Keratinocyte (primary cell): ENCODE data around the gene KIAA1143. TPM values are rescaled to one million over a fixed set of nuclear protein-coding genes. Genes with fewer than 3 reads are reported as not detected.
A peak's percentile ranks its signal among the peaks of the same experiment; 100 is the strongest.

Experiments used
- DNase-seq: peaks from one replicate; pipeline ENCODE4 v3.0.0-alpha.2; 2011; ENCODE audit warnings: low read depth, missing footprints, low spot score
- FAIRE-seq: peaks from 2 replicates; lab custom pipeline; 2011; peaks lifted over from hg19 to GRCh38; lab: Jason Lieb, UNC
- H2AFZ ChIP-seq: 2 replicates; pipeline ENCODE4 v1.6.0; 2012; ENCODE audit warnings: low read length, control low read depth, inconsistent platforms; ENCODE audit not compliant: control insufficient read depth
- H3K27ac ChIP-seq: 2 replicates; pipeline ENCODE4 v1.5.1; 2011; ENCODE audit warnings: low read length; ENCODE audit not compliant: control insufficient read depth, insufficient read depth
- H3K27me3 ChIP-seq: 3 replicates; pipeline ENCODE4 v1.6.0; 2011; ENCODE audit warnings: low read length; ENCODE audit not compliant: control insufficient read depth, insufficient read depth; ENCODE audit errors: extremely low read depth
- H3K36me3 ChIP-seq, 2 experiments: 2 replicates in 1 of 2; 3 replicates in 1 of 2; pipeline ENCODE4 v1.5.1; 2011; ENCODE audit warnings: low read length in 2 of 2, mild to moderate bottlenecking in 1 of 2; ENCODE audit not compliant: control insufficient read depth in 2 of 2, insufficient read depth in 2 of 2; ENCODE audit errors: extremely low read depth in 1 of 2
- H3K4me1 ChIP-seq: 3 replicates; pipeline ENCODE4 v1.5.1; 2011; ENCODE audit warnings: low read length; ENCODE audit not compliant: control insufficient read depth, insufficient read depth; ENCODE audit errors: extremely low read depth
- H3K4me2 ChIP-seq: 3 replicates; pipeline ENCODE4 v1.6.0; 2011; ENCODE audit warnings: low read depth, low read length; ENCODE audit not compliant: control insufficient read depth, insufficient read depth; ENCODE audit errors: extremely low read depth
- H3K4me3 ChIP-seq, 3 experiments: fragments of 200-600 bp in 1 of 3; sonication (generic) in 1 of 3; 2 replicates in 2 of 3; 3 replicates in 1 of 3; pipeline ENCODE4 v1.5.1; 2011 to 2016; ENCODE audit warnings: low read length in 3 of 3, mild to moderate bottlenecking in 3 of 3, control low read depth in 2 of 3, inconsistent platforms in 1 of 3, low read depth in 1 of 3, mixed read lengths in 1 of 3, mixed run types in 1 of 3, moderate library complexity in 1 of 3; ENCODE audit not compliant: control insufficient read depth in 2 of 3, insufficient read depth in 2 of 3; ENCODE audit errors: extremely low read depth in 1 of 3
- H3K79me2 ChIP-seq: 2 replicates; pipeline ENCODE4 v1.6.0; 2012; ENCODE audit warnings: low read length; ENCODE audit not compliant: control insufficient read depth, insufficient read depth
- H3K9ac ChIP-seq: 3 replicates; pipeline ENCODE4 v1.6.0; 2011; ENCODE audit warnings: low read length; ENCODE audit not compliant: control insufficient read depth, insufficient read depth; ENCODE audit errors: extremely low read depth
- H3K9me1 ChIP-seq: 3 replicates; pipeline ENCODE4 v1.6.0; 2011; ENCODE audit warnings: low read length; ENCODE audit not compliant: control insufficient read depth, insufficient read depth; ENCODE audit errors: extremely low read depth
- H3K9me3 ChIP-seq: 2 replicates; pipeline ENCODE4 v1.5.1; 2012; ENCODE audit warnings: low read depth, low read length; ENCODE audit not compliant: control insufficient read depth
- H4K20me1 ChIP-seq: 3 replicates; pipeline ENCODE4 v1.6.0; 2011; ENCODE audit warnings: low read length; ENCODE audit not compliant: control insufficient read depth, insufficient read depth; ENCODE audit errors: extremely low read depth
- EZH2 ChIP-seq: IDR thresholded peaks from one replicate; pipeline ENCODE4 v1.6.1; 2012; ENCODE audit warnings: inconsistent platforms, mild to moderate bottlenecking, low read length, moderate library complexity
- dilution Hi-C: fragments of 300-500 bp; cut with MboI; formaldehyde crosslinking; loops from one replicate; pipeline ENCODE4 v1.7.0; 2020; ENCODE audit warnings: low sequenced_read_pairs; ENCODE audit not compliant: extremely low pct_ligation_motif_present
- polyA plus RNA-seq, 5 experiments: library from polyadenylated mRNA; depleted of rRNA in 3 of 5; stranded (reverse) in 3 of 5; stranded (forward) in 1 of 5; unstranded in 1 of 5; fragments of >200 nt; gene quantifications; 1 replicate in 1 of 5; 2 replicates in 3 of 5; 3 replicates in 1 of 5; pipeline versions ENCODE4 v1.2.1 to v1.2.3, GENCODE V29; 2011 to 2012; ENCODE audit warnings: missing spikeins in 2 of 5, low read depth in 1 of 5, low replicate concordance in 1 of 5
- TF ChIP-seq, protein P1 (sequence below), 3 experiments: IDR thresholded peaks in 1 of 3; conservative IDR thresholded peaks in 1 of 3; optimal IDR thresholded peaks in 1 of 3; 2 replicates in 2 of 3; 3 replicates in 1 of 3; pipeline versions ENCODE3 to v1.5.1; 2011; ENCODE audit warnings: low read length in 3 of 3, mild to moderate bottlenecking in 3 of 3, moderate library complexity in 2 of 3, control low read depth in 1 of 3, inconsistent platforms in 1 of 3; ENCODE audit not compliant: insufficient read depth in 2 of 3; ENCODE audit errors: extremely low read depth in 1 of 3

The KIAA1143 gene
- polyA plus RNA-seq, 1 donor (not counting 4 experiments of a cell fraction or from before 2014, with no cell fraction given) = 12.7 TPM

DNA sequence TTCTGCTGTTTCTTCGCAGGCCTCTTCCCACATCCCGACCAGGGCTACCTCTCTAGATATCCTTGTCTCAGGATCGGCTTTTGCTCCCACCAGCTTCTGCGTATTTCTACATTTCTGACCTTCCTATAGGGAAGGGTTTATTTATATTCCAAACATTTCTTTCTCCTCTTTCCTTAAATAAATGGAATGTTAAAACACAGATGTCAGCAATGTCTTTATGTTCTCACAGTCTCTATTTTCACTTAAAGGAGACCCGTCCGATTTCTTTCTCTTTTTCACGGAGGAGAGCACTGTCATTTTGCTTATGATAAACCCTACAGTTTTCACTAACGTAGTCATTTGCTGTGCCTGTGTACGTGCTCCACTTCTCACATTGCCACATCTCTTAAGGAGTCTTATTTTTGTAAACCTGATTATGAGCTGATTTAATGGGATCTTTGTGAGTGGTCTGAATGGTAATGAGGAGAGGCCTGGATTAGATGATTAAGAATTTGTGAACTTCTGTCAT is 805 bp upstream of the KIAA1143 start:
- dilution Hi-C loops = no loop called here
- Histone ChIP-seq H3K9ac (peak overlapping the region; percentile 85), H3K36me3 (peaks cover 0 to 6% of the 10 kb centered on the region in 2 experiments), H3K4me1 (peaks cover 9% of the 10 kb centered on the region), H4K20me1 (no peaks in the 10 kb centered on the region), H2AFZ (peak overlapping the region; percentile 100), H3K79me2 (peaks cover 50% of the 10 kb centered on the region), H3K27ac (peak overlapping the region; percentile 79), H3K4me2 (peak overlapping the region; percentile 99), H3K27me3 (no peaks in the 10 kb centered on the region), H3K4me3 (peak overlapping the region; percentile 63 to 98 (median 93)), H3K9me1 (no peaks in the 10 kb centered on the region), H3K9me3 (no peaks in the 10 kb centered on the region)
- TF ChIP-seq, protein P1, sequence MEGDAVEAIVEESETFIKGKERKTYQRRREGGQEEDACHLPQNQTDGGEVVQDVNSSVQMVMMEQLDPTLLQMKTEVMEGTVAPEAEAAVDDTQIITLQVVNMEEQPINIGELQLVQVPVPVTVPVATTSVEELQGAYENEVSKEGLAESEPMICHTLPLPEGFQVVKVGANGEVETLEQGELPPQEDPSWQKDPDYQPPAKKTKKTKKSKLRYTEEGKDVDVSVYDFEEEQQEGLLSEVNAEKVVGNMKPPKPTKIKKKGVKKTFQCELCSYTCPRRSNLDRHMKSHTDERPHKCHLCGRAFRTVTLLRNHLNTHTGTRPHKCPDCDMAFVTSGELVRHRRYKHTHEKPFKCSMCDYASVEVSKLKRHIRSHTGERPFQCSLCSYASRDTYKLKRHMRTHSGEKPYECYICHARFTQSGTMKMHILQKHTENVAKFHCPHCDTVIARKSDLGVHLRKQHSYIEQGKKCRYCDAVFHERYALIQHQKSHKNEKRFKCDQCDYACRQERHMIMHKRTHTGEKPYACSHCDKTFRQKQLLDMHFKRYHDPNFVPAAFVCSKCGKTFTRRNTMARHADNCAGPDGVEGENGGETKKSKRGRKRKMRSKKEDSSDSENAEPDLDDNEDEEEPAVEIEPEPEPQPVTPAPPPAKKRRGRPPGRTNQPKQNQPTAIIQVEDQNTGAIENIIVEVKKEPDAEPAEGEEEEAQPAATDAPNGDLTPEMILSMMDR (optimal IDR thresholded peaks at IDR 0.05 in 1 of 3, IDR thresholded peaks at IDR 0.05 in 1 of 3, conservative IDR thresholded peaks at IDR 0.05 in 1 of 3; ENCODE audit: extremely low read depth in 1 of 3, insufficient read depth in 2 of 3, low read length in 3 of 3) = no peak
- no peak for TF ChIP-seq EZH2
- no peak for FAIRE-seq
- no peak for DNase-seq

DNA sequence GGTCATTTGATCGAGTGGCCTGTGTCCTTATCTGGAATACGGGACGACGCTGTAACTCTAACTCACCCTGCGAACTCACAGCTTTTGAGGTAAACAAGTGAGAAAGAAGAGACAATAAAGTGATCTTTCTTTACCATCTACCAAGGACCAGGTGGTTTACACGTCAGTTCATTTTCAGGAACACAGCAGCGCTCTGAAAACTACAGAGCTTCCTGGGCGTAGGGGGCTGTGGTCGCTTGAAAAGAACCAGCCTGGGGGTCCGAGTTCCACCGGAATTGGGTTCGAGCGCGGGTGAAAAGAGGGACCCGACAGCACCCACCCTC is 357 bp downstream of the KIAA1143 start:
- peaks cover 0 to 7% of the 10 kb centered on the region in 2 experiments for H3K36me3 ChIP-seq
- no peaks in the 10 kb centered on the region for H4K20me1 ChIP-seq
- DNase-seq (no peak), FAIRE-seq (no peak)
- peaks cover 9% of the 10 kb centered on the region for H3K4me1 ChIP-seq
- H3K9me1 ChIP-seq = no peaks in the 10 kb centered on the region
- no peaks in the 10 kb centered on the region for H3K9me3 ChIP-seq
- no peaks in the 10 kb centered on the region for H3K27me3 ChIP-seq
- dilution Hi-C loops = no loop called here
- H3K4me3 ChIP-seq = peak overlapping the region; percentile 63 to 98 (median 93)
- H2AFZ ChIP-seq = peak overlapping the region; percentile 86
- peak overlapping the region; percentile 79 for H3K27ac ChIP-seq
- TF ChIP-seq, protein P1 (optimal IDR thresholded peaks at IDR 0.05 in 1 of 3, IDR thresholded peaks at IDR 0.05 in 1 of 3, conservative IDR thresholded peaks at IDR 0.05 in 1 of 3; ENCODE audit: extremely low read depth in 1 of 3, insufficient read depth in 2 of 3, low read length in 3 of 3) = no peak
- TF ChIP-seq EZH2 = no peak
- H3K79me2 ChIP-seq = peaks cover 50% of the 10 kb centered on the region
- peak overlapping the region; percentile 89 for H3K4me2 ChIP-seq
- peak overlapping the region; percentile 85 for H3K9ac ChIP-seq
